Activated CD4-positive, alpha-beta T cell treated with anti-CD3 and anti-CD28 coated beads for 1 hour (primary cell): ENCODE results near the gene KLHL42.
"Not testable (repeated sequence)": the region's sequence is repeated elsewhere in the genome, so short reads cannot be mapped to it uniquely, and the experiment has no call there.

Experiments used
- DNase-seq: peaks from one replicate; pipeline ENCODE4 v3.0.0-alpha.2; 2020

The KLHL42 gene

DNA sequence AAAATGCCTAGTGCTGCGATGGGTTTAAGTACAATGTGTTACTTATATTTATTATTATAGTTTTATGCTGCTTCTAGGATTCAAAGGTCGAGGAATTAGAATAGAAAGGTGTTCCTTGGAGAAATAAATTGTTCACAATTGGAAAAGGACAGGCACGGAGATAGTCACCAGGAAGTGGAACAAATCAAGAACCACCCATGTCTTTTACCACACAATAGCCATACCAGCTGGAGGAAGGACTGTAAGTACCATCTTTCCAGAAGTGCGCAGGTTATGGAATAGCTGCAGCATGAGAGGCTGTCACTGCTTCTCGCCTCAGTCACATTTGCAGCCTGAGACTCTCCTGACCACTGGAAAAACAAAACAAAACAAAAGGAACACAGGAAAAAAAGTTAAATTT is 40.5 kb downstream of the KLHL42 start:
- DNase-seq = no peak

DNA sequence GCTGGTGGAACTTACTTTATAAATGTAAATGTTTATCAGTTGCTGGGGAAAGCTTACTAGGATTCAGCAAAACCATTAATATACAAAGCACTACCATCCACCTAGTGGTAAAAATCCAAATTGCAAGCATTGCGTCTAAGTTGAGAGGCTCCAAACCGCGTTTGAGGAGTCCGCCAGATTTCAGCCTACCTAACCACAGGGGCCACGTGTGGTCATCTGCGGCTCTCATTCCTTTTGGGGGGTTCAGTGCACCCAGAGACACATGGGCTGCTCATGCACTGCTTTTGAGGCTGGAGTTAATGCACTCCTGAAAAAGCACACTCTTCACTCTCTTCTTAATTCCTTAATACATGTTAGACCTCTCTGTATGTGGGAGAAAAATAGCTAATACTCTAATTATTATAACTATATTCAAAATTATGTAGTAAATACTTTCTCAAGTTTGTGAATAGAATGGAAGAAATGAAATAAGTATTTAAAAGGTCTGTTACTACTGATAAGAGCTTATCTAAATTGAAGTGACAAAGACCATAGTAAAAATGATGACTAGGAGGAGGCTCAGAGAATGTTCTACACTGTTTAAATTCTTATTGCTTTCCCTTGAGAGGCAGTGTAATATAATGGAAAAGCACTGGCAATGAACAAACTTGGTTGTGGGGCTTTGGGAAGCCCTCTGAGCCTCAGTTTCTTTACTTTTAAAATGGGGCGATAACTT is 41.4 kb downstream of the KLHL42 start:
- DNase-seq = no peak

DNA sequence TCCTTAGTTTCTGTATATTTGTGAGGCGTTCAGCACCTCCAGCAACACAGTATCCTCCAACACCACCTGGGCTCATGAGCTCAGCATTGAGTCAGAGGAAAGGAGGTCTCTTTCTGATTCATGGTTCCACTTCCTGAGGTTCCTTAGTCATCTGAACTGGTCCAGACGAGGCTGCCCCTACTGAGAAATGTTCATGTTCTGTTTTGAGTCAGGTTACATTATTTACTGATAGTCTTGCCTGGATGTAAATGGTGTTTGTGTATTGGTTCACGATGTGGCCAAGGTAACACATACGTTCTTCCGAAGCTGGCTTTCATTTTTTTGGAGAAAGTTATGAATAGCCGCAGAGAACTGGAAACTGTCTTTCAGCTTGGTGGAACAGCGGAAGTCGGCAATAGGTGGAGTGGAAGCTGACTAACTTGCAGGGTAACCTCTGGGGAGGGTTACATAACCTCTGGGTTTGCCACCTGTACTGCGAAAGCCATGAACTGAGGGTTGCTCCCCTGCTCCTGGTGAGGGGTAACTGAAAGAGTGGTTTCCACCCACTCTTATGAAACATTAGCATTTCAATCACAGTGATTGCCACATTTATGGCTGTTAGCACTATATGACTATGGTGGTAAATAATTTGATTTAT is 42.2 kb downstream of the KLHL42 start:
- peak; percentile 47 for DNase-seq

DNA sequence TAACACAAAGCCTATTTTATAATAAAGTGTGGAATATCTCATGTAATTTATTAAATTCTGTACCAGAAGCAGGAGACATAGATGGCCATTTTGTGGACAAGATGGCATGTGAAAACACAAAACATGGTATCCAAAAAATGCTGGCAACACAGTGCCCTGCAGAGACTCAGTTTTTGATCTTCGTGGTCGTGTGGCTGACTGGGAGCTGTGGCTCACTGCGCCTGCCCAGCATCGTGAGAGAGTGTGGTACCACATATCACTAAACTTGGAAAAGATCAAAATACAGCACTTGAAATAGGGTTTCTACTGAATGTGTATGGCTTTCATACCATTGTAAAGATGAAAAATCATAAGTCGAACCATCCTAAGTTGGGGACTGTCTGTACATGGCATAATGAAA is 43.0 kb downstream of the KLHL42 start:
- no peak for DNase-seq

DNA sequence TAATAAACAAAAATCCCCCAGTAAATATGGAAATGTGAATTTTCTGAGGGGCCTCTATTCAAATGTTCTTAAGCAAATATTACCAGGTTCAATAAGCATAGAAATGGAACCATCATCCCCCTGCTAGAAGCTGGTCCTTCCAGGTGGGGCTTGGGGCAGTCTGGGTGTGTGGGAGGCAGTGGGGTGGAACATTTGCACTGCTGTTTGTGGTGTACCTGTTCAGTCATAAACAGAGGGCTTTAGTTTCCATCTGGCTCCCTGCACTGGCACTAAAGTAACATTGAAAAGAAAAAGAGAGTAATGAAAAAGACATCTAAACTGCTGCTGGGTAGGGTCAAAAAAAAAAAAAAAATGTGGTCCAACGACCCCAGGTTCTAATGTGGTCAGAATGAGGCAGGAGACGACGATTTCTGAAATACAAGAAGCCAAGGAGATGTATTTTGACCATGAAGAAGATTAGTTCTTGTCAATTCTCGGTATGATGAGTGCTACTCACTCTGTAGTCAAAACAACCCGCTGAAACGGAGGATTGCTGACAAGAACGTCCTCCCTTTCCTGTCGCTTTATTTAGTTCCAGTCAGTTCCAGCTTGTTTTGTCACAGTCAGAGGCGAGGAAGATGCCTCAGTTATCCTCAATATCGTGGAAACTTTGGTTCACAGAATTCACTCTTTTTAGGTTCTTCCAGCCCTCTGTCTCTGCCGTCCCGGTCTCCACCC is 44.3 kb downstream of the KLHL42 start:
- no peak for DNase-seq

DNA sequence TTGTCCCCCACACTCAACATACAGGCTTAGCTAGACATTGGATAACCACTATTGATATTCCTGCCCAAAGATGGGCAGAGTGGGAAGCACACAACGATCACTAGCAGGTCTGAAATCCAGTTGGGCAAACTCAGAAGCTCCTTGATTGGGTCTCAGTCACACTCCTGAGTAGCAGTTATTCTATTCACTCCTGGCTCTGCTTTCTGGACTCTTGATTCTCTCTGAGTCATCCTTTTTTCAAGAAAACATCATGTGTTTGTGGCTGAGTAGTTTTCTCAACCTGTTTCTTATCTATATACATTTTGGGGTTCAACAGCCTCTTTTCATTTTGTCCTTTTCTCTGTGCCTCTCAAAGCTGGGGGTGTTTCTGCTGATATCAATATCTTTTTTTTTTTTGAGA is 46.0 kb downstream of the KLHL42 start:
- no peak for DNase-seq

DNA sequence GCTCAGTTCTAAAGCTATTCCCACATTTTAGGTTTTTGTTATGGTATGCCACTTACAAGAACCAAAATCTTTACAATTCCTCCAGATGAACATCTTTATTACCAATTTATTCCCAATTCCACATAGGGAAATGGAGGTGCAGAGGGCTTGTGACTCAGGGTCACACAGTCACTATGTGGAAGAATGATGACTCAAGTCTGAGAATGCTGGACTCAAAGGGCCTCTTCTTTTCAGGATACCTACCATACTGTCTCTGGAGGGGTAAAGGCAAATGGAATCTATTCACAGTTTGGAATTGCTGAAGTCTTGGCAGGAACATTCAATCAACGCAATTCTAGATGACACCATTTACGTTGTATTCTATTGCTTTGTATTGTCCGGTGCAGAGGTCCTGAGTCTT is 48.2 kb downstream of the KLHL42 start:
- no peak for DNase-seq

DNA sequence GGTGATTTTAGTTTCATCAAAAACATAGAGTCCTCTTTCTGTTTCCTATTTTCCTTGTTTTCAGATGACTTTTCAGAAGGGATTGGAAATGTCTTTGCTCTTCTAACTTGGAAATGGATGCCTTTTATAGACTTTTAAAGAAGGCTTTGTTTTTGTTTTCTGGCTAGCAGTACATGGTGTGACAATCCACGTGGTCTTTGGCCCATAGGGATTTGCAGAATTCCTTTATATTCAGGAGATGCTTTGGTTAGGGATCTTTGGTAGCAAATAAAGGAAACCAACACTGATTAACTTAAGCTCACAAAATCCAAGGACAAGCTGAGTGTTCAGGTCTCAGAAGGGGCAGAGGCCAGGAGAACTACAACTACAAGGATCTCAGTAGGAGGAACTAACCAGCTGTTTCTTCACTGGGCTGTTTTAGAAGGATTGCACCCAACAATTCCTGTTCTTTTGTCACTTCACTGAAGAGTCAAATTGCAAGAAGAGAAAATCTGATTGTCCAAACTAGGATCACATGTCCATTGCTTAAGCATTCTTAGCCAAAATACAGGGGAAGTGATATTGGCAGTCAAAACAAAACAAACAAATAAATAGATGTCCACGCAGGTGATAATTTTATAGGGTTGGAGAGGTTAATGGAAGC is 58.6 kb downstream of the KLHL42 start:
- DNase-seq = no peak

DNA sequence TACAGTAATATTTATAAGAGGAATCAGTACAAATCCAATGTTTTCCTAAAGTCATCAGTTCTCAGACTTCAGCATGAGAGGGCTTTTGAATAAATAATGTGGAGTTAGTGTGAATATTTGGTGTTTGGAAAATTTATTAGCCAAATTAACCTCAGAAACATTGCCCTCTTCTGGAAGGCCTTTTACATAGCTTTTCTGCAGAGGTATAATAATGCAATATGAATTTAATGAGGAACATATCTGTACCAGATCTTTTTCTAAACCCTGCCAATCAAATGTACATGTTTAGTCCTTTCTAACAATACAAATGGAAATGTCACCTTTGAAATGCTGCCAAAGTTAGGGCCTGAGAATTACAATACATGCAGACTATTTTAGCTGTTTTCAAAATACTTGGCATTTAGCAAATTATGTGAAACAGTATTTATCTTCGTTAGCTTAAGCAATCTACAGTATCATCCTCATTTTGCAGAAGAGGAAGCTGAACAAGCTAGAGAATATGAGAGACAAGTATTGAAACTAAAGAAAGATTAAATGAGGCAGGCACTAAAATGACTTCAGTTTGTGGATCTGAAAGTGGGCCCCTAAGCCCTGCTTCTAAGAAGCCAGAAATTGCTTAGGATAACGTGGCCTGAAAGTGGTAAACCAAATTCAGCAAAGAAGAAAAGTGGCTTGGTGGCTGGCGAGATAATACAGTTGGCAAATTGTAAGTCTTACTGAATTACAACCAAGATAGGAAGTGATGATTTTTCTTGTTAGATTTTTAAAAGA is 60.4 kb downstream of the KLHL42 start:
- no peak for DNase-seq

DNA sequence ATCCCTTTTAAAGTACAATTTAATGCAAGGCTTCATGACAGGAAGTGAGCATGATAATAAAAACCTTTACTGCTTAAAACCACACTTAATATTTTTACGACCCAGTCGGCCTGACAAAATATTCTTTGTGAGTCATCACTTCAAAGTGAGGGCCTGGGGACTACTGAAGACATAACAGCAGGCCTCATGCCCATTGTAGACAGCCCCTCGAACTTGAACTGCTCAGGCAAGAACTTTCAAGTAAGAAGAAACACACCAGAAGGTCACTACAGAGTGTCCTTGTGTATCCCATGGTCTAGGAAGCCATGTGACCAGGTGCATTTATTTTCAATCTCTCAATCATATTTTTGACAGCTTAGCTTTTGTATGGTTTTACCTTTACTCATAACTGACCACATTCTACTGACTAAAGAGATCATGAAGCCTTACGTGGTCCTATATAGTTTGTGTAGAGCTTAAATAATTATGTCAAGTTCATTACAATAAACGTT is 61.4 kb downstream of the KLHL42 start:
- DNase-seq = no peak

DNA sequence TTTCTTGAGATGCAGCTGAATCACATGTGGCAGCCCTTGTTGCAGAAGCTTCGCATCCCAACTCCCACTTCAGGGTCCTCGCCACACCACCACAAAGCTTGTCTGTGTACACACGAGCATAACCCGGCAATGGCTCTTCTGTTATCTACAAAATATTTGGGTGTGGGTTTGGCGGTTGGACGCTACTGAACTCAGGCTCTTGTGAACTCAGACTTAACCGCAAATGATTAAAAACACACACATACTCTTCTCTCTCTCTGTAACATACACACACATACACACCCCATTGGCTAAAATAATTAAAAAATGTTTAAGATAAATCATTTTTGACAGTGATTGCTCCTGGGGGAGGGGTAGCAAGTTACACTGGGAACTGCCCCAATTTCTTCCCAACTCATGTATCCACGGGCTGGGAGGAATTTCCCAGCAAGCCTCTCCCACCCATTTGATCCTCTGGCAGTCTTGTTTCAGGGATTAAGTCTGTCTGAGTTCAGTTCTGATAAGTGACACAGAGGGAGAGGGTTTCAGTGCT is 63.7 kb downstream of the KLHL42 start:
- DNase-seq = no peak

DNA sequence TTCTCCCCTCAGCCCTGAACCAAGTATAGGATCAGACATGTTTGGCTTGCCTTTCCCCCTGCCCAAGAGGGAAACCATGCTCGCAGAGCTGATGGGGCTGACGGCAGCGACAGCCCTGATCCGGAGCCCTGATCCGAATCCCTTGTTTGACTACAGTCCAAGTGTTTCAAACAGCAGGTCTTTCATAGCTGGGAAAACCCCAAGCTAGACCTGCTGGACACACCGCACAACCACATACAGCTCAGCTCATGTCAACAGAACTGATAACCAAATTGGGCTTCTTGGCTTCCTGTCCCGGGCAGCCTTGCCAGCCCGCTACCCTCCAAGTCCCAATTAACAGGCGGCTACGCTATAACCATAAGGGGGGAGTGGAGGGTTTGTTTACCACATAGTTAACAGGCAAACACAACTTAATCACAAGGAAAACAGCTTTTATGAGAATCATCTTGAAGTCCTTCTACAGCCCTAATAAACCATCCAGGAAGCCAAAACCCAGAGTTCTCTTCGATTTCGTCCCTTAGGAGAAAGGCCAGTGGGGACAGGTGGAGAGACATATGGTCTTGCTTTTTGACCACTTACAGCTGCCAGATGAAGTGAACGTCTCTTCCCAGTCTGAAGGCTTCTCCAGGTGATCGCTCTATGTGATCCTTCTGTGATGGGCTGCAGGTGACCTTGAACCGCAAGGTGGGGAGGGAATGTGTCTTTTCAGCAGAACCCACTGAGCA is 64.5 kb downstream of the KLHL42 start:
- DNase-seq = no peak

DNA sequence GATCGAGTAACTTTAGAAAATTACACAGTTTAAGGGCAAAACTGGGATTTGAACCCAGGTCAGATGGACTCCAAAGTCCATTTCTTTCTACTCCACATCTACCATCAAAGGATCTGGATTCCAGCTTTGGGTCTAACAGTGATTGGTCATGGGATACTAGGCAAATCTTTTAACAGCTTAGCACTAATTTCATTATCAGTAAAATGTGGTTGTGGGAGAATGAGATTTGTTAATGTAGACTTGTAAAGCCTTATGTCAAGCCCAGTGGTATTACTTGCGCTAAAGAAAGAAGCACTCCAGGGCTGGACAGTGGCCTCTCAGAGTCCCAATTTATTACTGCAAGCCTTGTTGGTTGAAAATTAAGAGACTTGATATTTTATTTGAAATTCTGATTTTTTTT is 65.2 kb downstream of the KLHL42 start:
- no peak for DNase-seq

DNA sequence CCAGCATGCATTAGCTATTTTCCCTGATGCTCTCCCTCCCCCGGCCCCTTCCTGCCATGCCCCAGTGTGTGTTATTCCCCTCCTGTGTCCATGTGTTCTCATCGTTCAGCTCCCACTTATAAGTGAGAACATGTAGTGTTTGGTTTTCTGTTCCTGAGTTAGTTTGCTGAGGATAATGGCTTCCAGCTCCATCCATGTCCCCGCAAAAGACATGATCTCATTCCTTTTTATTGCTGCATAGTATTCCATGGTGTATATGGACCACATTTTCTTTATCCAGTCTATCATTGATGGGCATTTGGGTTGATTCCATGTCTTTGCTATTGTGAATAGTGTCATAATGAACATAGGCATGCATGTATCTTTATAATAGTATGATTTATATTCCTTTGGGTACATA is 65.7 kb downstream of the KLHL42 start:
- DNase-seq = not testable (repeated sequence)

DNA sequence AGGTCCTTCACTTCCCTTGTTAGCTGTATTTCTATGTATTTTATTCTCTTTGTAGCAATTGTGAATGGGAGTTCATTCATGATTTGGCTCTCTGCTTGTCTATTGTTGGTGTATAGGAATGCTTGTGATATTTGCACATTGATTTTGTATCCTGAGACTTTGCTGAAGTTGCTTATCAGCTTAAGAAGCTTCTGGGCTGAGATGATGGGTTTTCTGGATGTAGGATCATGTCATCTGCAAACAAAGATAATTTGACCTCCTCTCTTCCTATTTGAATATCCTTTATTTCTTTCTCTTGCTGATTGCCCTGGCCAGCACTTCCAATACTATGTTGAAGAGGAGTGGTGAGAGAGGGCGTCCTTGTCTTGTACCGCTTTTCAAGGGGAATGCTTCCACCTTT is 67.3 kb downstream of the KLHL42 start:
- DNase-seq = not testable (repeated sequence)

DNA sequence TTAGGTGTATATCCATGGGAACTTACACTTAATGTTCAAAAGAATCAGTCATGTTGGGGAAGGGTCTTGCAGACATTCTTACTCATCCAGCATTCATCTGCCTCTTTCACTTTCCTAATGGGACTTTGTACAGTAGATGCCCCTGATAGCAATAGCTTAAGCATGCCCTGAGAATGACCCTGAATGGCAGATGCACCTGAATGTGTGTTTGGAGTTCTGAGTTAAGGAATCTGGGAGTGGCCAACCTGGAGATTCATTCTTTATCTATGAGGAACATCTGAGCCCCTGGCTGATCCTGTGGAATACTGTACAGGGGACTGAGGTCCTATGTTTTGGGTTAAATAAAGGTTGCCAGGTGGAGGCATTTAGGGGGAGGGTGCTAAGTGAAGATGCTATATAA is 71.3 kb downstream of the KLHL42 start:
- no peak for DNase-seq

DNA sequence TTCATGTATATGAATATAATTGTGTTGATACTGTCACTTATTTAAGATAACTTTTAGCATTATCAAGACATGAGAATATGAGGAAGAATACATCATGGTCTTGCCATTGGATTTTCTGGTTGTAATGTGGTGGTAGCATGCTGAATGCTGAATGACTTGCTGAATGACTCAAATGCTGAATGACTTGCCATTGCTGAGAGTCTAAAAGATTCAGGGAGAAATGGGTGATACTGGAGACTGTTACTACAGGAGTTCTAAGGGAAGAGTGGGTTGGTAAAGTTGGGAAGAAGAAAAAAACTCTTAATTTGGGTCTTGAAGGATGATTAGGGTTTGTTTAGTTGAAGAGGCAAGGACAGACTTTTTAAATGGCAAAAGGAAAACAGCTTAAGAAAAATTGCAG is 72.1 kb downstream of the KLHL42 start:
- no peak for DNase-seq
